ENCODE results near the gene CTNNA3. TPM values are rescaled to one million over a fixed set of nuclear protein-coding genes. Genes with fewer than 3 reads are reported as not detected.

CTNNA3 gene
- total and polyA plus RNA-seq, 12 donors, result 2.0 to 213 (median 171) TPM

GRCh38 chr10:65907199-65907712 is 1788.7 kb downstream of the CTNNA3 start:
- 69 to 71% methylated on average over 8 of the region's 8 CpGs for WGBS, 2 donors
- ATAC-seq (no peak), DNase-seq (no peak)
- H3K9me3 ChIP-seq, result no peaks in the 10 kb centered on the region
- peaks cover 0 to 9% (median 0%) of the 10 kb centered on the region in 9 donors for H3K4me1 ChIP-seq
- no peak overlapping the region for H3K4me3 ChIP-seq
- no peak for TF ChIP-seq CTCF (IDR thresholded peaks at IDR 0.05)
- no peaks in the 10 kb centered on the region for H3K27me3 ChIP-seq
- intact Hi-C loops (cut with DNase I), result no loop called here
- H3K36me3 ChIP-seq, result no peaks in the 10 kb centered on the region
- no peak overlapping the region for H3K27ac ChIP-seq

- no peak overlapping the region for H3K4me3 ChIP-seq
- H3K9me3 ChIP-seq, result no peaks in the 10 kb centered on the region
- TF ChIP-seq CTCF (IDR thresholded peaks at IDR 0.05), result no peak
- WGBS, 2 donors, result 94 to 95% methylated on average over 4 of the region's 4 CpGs
- no peak for ATAC-seq
- DNase-seq, result no peak
- H3K27ac ChIP-seq, result no peak overlapping the region
- no peaks in the 10 kb centered on the region for H3K27me3 ChIP-seq
- H3K36me3 ChIP-seq, result no peaks in the 10 kb centered on the region
- no peaks in the 10 kb centered on the region for H3K4me1 ChIP-seq
- intact Hi-C loops (cut with DNase I), result no loop called here
Measured at GRCh38 chr10:65903620-65904019, 1792.4 kb downstream of the CTNNA3 start.

GRCh38 chr10:65900271-65900670 is 1795.7 kb downstream of the CTNNA3 start:
- Histone ChIP-seq H3K27me3 (no peaks in the 10 kb centered on the region), H3K4me1 (peaks cover 0 to 3% (median 0%) of the 10 kb centered on the region in 9 donors), H3K36me3 (no peaks in the 10 kb centered on the region), H3K27ac (no peak overlapping the region), H3K4me3 (no peak overlapping the region), H3K9me3 (no peaks in the 10 kb centered on the region)
- TF ChIP-seq CTCF (IDR thresholded peaks at IDR 0.05), result no peak
- no peak for DNase-seq
- intact Hi-C loops (cut with DNase I), result no loop called here
- WGBS, 2 donors, result 87 to 88% methylated on average over 7 of the region's 7 CpGs
- no peak for ATAC-seq

- no peaks in the 10 kb centered on the region for H3K9me3 ChIP-seq
- WGBS, 2 donors, result 69 to 75% methylated on average over 1 of the region's 1 CpG
- DNase-seq (no peak), ATAC-seq (no peak)
- no peak for TF ChIP-seq CTCF (IDR thresholded peaks at IDR 0.05)
- H3K4me3 ChIP-seq, result no peak overlapping the region
- no peaks in the 10 kb centered on the region for H3K27me3 ChIP-seq
- no peaks in the 10 kb centered on the region for H3K36me3 ChIP-seq
- intact Hi-C loops (cut with DNase I), result no loop called here
- no peak overlapping the region for H3K27ac ChIP-seq
- peaks cover 0 to 3% (median 0%) of the 10 kb centered on the region in 9 donors for H3K4me1 ChIP-seq
Measured at GRCh38 chr10:65898055-65898454, 1797.9 kb downstream of the CTNNA3 start.
